Fibroblast of lung (primary cell): Measurements from ENCODE around the gene PLCG2. TPM values are rescaled to one million over a fixed set of nuclear protein-coding genes. Genes with fewer than 3 reads are reported as not detected.

Experiments used
- DNase-seq, 2 donors: peaks; one replicate each; pipeline versions ENCODE4 v3.0.0 to v3.0.0-alpha.2; 2010; ENCODE audit warnings: low read depth in 2 of 2
- H2AFZ ChIP-seq: 2 replicates; pipeline ENCODE4 v1.5.1; 2012; ENCODE audit warnings: low read length, control low read depth, inconsistent platforms
- H3K27ac ChIP-seq: 2 replicates; pipeline ENCODE4 v1.5.1; 2011; ENCODE audit warnings: low read length, control low read depth; ENCODE audit not compliant: insufficient read depth
- H3K27me3 ChIP-seq: 2 replicates; pipeline ENCODE4 v1.5.1; 2011; ENCODE audit warnings: mild to moderate bottlenecking, low read length; ENCODE audit not compliant: control insufficient read depth, insufficient read depth
- H3K36me3 ChIP-seq: 2 replicates; pipeline ENCODE4 v1.5.1; 2011; ENCODE audit warnings: low read length; ENCODE audit not compliant: control insufficient read depth, insufficient read depth
- H3K4me1 ChIP-seq: 2 replicates; pipeline ENCODE4 v1.5.1; 2011; ENCODE audit warnings: low read length; ENCODE audit not compliant: control insufficient read depth, insufficient read depth; ENCODE audit errors: extremely low read depth
- H3K4me2 ChIP-seq: 2 replicates; pipeline ENCODE4 v1.5.1; 2011; ENCODE audit warnings: low read length, control low read depth; ENCODE audit not compliant: insufficient read depth; ENCODE audit errors: extremely low read depth
- H3K4me3 ChIP-seq, 4 experiments: fragments of 200-600 bp in 1 of 4; sonication (generic) in 1 of 4; replicated peaks in 1 of 4; 2 replicates each; pipeline ENCODE4 v1.5.1; 2011 to 2016; ENCODE audit warnings: low read length in 4 of 4, low read depth in 3 of 4, mild to moderate bottlenecking in 3 of 4, control low read depth in 2 of 4, inconsistent platforms in 1 of 4, mixed read lengths in 1 of 4; ENCODE audit not compliant: insufficient read depth in 1 of 4; ENCODE audit errors: control extremely low read depth in 1 of 4
- H3K79me2 ChIP-seq: 2 replicates; pipeline ENCODE4 v1.5.1; 2012; ENCODE audit warnings: mild to moderate bottlenecking, low read length, inconsistent platforms; ENCODE audit not compliant: control insufficient read depth, insufficient read depth
- H3K9ac ChIP-seq: 2 replicates; pipeline ENCODE4 v1.5.1; 2011; ENCODE audit warnings: mild to moderate bottlenecking, low read length, control low read depth; ENCODE audit not compliant: insufficient read depth
- H3K9me3 ChIP-seq: 2 replicates; pipeline ENCODE4 v1.5.1; 2012; ENCODE audit warnings: low read depth, low read length; ENCODE audit not compliant: control insufficient read depth, insufficient read depth
- H4K20me1 ChIP-seq: 2 replicates; pipeline ENCODE4 v1.5.1; 2011; ENCODE audit warnings: low read length; ENCODE audit not compliant: control insufficient read depth, insufficient read depth; ENCODE audit errors: extremely low read depth
- CTCF ChIP-seq, 2 donors: IDR thresholded peaks in 1 of 2; conservative IDR thresholded peaks in 1 of 2; 1 replicate in 1 of 2; 2 replicates in 1 of 2; pipeline ENCODE4 v1.5.1; 2011 to 2012; ENCODE audit warnings: low read length in 2 of 2, control low read depth in 1 of 2, inconsistent platforms in 1 of 2, low read depth in 1 of 2, mild to moderate bottlenecking in 1 of 2
- EZH2 ChIP-seq: IDR thresholded peaks from 2 replicates; pipeline ENCODE4 v1.5.1; 2012; ENCODE audit warnings: low read length, control low read depth, mild to moderate bottlenecking; ENCODE audit errors: missing control alignments
- polyA plus RNA-seq, 2 donors: library from polyadenylated mRNA; depleted of rRNA in 1 of 2; stranded (reverse) in 1 of 2; unstranded in 1 of 2; fragments of >200 nt; gene quantifications; 2 replicates each; pipeline ENCODE4 v1.2.1, GENCODE V29; 2011 to 2012; ENCODE audit warnings: missing spikeins in 1 of 2
- total RNA-seq: library from RNA; depleted of rRNA; stranded (reverse); fragments of >200 nt; gene quantifications from 2 replicates; pipeline ENCODE4 v1.2.1, GENCODE V29; 2014

PLCG2 gene
- total and polyA plus RNA-seq, 2 donors (not counting 1 experiment from before 2014, with no cell fraction given), result 0.53 to 0.66 TPM

- no peaks in the 10 kb centered on the region for H3K9me3 ChIP-seq
- no peaks in the 10 kb centered on the region for H3K27me3 ChIP-seq
- H3K27ac ChIP-seq, result no peak overlapping the region
Observed at GRCh38 chr16:81815429-81815766, 36.3 kb downstream of the PLCG2 start.

GRCh38 chr16:81816351-81816750 lies 37.3 kb downstream of the PLCG2 start:
- no peaks in the 10 kb centered on the region for H3K9me3 ChIP-seq
- H3K4me1 ChIP-seq, result no peaks in the 10 kb centered on the region
- H2AFZ ChIP-seq, result no peak overlapping the region
- no peak overlapping the region for H3K9ac ChIP-seq
- no peaks in the 10 kb centered on the region for H3K27me3 ChIP-seq
- no peaks in the 10 kb centered on the region for H3K79me2 ChIP-seq
- no peaks in the 10 kb centered on the region for H4K20me1 ChIP-seq
- no peak for DNase-seq
- H3K36me3 ChIP-seq, result no peaks in the 10 kb centered on the region
- TF ChIP-seq CTCF (conservative IDR thresholded peaks at IDR 0.05 in 1 of 2, IDR thresholded peaks at IDR 0.05 in 1 of 2; ENCODE audit: low read depth in 1 of 2, low read length in 2 of 2), result no peak
- no peak for TF ChIP-seq EZH2
- H3K4me2 ChIP-seq, result no peak overlapping the region
- H3K27ac ChIP-seq, result no peak overlapping the region
- H3K4me3 ChIP-seq, result no peak overlapping the region

More at GRCh38 chr16:81815429-81815766, 36.3 kb downstream of the PLCG2 start:
- Histone ChIP-seq H3K9ac (no peak overlapping the region), H2AFZ (no peak overlapping the region), H3K79me2 (no peaks in the 10 kb centered on the region), H3K36me3 (no peaks in the 10 kb centered on the region), H4K20me1 (no peaks in the 10 kb centered on the region), H3K4me3 (no peak overlapping the region), H3K4me2 (no peak overlapping the region), H3K4me1 (no peaks in the 10 kb centered on the region)
- no peak for DNase-seq
- no peak for TF ChIP-seq CTCF (conservative IDR thresholded peaks at IDR 0.05 in 1 of 2, IDR thresholded peaks at IDR 0.05 in 1 of 2; ENCODE audit: low read depth in 1 of 2, low read length in 2 of 2)
- TF ChIP-seq EZH2, result no peak

GRCh38 chr16:81816793-81817210 lies 37.7 kb downstream of the PLCG2 start:
- H3K36me3 ChIP-seq, result no peaks in the 10 kb centered on the region
- no peak overlapping the region for H3K27ac ChIP-seq
- no peak overlapping the region for H3K9ac ChIP-seq
- TF ChIP-seq CTCF (conservative IDR thresholded peaks at IDR 0.05 in 1 of 2, IDR thresholded peaks at IDR 0.05 in 1 of 2; ENCODE audit: low read depth in 1 of 2, low read length in 2 of 2) (no peak), EZH2 (no peak)
- H3K4me2 ChIP-seq, result no peak overlapping the region
- H3K4me3 ChIP-seq, result no peak overlapping the region
- no peaks in the 10 kb centered on the region for H3K27me3 ChIP-seq
- H3K9me3 ChIP-seq, result no peaks in the 10 kb centered on the region
- H2AFZ ChIP-seq, result no peak overlapping the region
- no peak for DNase-seq
- no peaks in the 10 kb centered on the region for H3K4me1 ChIP-seq
- no peaks in the 10 kb centered on the region for H3K79me2 ChIP-seq
- no peaks in the 10 kb centered on the region for H4K20me1 ChIP-seq
